ENCODE data around the gene SLC16A9. TPM values are rescaled to one million over a fixed set of nuclear protein-coding genes. Genes with fewer than 3 reads are reported as not detected.

SLC16A9 gene
- total RNA-seq, 2 experiments from 2014 or later, result 1.2 to 1.3 TPM

DNA sequence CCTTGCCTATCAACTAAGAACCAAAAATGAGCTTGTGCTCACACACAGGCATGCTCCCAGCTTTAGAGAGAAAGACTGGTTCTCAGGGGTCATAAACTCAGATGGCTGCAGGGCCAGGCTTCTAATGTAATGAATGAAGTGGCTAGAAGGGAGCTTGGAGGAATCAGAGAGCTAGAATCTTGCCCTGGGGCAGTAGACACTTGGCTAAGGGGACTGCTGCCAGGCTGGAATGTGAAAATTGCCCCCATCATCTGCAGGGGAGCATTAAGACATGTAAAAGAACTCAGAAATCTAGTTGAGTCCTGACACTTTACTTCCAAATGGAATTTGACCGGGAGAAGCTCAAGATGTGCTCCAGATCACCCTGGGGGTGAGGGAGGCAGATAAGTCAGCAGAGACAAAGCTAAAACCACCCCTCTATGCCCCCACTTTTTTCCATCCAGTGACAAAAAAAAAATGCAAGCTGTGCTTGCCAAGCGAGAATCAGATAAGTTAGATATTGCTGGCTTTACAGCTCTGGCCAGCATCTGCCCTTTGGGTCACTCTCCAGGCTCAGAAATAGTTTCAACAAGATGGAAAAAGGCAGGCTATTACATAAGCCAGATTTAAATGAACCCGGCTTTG is 2.3 kb upstream of the SLC16A9 start:
- intact Hi-C loops (cut with micrococcal nuclease), result no loop called here
- POLR2A ChIA-PET, result no interaction called here
- no peak overlapping the region for H3K27ac Mint-ChIP-seq

DNA sequence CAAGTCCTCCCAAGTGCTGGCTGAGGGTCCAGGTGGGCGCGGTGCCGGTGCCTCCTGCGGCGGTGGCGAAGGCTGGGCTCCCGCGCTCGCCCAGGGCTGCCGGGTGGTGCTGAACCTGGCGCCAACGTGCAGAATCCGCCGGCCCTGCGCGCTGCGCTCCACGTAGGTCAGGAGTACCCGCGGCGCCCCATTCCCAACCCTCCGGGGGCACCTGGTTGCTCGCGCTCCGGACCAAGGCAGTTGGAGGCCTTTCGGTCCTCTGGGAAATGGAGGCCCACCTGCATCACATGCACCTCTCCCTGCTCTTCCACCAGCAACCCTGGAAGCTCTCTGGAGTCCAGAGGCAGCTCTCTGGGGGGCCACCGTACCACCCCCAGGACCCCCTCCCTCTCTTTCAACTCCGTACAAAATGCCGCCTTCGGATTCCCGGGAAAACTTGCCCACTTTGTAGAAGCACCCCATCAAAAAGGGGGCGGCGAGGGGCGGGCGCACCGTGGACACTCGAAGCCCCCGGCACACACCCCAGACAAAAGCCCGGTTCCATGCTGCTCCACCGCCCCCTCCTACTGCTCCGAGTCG is 745 bp downstream of the SLC16A9 start:
- Mint-ChIP-seq H3K27ac (no peak overlapping the region), H3K9me3 (no peaks in the 10 kb centered on the region), H3K36me3 (ENCODE audit: low read depth) (no peaks in the 10 kb centered on the region), H3K27me3 (peaks cover 61% of the 10 kb centered on the region), H3K4me1 (ENCODE audit: low read depth) (peaks cover 4% of the 10 kb centered on the region), H3K4me3 (peak overlapping the region; percentile 73)
- intact Hi-C loops (cut with micrococcal nuclease), result no loop called here
- TF ChIP-seq, protein P1, sequence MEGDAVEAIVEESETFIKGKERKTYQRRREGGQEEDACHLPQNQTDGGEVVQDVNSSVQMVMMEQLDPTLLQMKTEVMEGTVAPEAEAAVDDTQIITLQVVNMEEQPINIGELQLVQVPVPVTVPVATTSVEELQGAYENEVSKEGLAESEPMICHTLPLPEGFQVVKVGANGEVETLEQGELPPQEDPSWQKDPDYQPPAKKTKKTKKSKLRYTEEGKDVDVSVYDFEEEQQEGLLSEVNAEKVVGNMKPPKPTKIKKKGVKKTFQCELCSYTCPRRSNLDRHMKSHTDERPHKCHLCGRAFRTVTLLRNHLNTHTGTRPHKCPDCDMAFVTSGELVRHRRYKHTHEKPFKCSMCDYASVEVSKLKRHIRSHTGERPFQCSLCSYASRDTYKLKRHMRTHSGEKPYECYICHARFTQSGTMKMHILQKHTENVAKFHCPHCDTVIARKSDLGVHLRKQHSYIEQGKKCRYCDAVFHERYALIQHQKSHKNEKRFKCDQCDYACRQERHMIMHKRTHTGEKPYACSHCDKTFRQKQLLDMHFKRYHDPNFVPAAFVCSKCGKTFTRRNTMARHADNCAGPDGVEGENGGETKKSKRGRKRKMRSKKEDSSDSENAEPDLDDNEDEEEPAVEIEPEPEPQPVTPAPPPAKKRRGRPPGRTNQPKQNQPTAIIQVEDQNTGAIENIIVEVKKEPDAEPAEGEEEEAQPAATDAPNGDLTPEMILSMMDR (IDR thresholded peaks at IDR 0.05), result no peak
- DNase-seq (peak; percentile 19), ATAC-seq (peak; percentile 34)
- CTCF ChIA-PET, result interaction anchor here (1.2 to 1.7 kb wide), 3 partner anchors 28 to 391 kb away, joined by 3 read pairs; no protein-coding TSS in a partner anchor
- POLR2A ChIA-PET, result interaction anchor here (1.1 to 1.6 kb wide), 2 partner anchors 16 to 197 kb away, joined by 3 to 4 read pairs; no protein-coding TSS in a partner anchor

More for the DNA sequence above, 2.3 kb upstream of the SLC16A9 start:
- CTCF ChIA-PET, result no interaction called here
- Mint-ChIP-seq H3K4me1 (ENCODE audit: low read depth) (peaks cover 4% of the 10 kb centered on the region), H3K27me3 (peaks cover 64% of the 10 kb centered on the region), H3K36me3 (ENCODE audit: low read depth) (no peaks in the 10 kb centered on the region), H3K4me3 (no peak overlapping the region), H3K9me3 (no peaks in the 10 kb centered on the region)
- TF ChIP-seq, protein P1 (IDR thresholded peaks at IDR 0.05), result no peak
- DNase-seq (no peak), ATAC-seq (no peak)

DNA sequence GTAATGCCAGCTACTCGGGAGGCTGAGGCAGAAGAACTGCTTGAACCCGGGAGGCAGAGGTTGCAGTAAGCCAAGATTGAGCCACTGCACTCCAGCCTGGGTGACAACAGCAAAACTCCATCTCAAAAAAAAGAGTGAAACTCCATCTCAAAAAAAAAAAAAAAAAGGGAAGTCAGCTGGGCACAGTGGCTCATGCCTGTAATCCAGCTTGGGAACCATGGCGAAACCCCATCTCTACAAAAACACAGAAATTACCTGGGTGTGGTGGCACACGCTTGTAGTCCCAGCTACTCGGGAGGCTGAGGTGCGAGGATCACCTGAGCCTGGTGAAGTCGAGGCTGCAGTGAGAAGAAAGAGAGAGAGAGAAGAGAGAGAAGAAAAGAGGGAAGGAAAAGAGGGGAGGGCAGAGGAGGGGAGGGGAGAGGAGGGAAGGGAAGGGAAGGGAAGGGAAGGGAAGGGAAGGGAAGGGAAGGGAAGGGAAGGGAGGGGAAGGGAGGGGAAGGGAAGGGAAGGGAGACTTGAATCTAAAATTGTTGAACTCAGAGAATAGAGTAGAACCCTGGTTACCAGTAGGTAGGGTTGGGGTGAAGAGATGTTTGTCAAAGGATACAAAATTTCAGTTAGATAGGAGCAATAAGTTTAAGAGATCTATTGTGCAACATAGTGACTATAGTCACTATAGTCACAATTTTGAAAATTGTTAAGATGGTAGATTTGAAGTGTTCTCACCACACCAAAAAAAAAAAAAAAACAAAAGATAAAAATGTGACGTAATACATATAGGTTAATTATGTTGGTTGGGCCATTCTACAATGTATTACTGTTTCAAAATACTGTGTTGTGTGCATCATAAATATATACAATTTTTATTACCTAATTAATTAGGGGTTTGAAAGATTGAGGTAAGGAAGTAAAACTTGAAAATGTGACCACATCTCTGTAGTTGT is 2.5 kb downstream of the SLC16A9 start:
- intact Hi-C loops (cut with micrococcal nuclease), result no loop called here
- Mint-ChIP-seq H3K4me3 (no peak overlapping the region), H3K4me1 (ENCODE audit: low read depth) (peaks cover 4% of the 10 kb centered on the region), H3K9me3 (no peaks in the 10 kb centered on the region), H3K27ac (no peak overlapping the region), H3K27me3 (peaks cover 49% of the 10 kb centered on the region), H3K36me3 (ENCODE audit: low read depth) (no peaks in the 10 kb centered on the region)
- ATAC-seq (no peak), DNase-seq (no peak)
- TF ChIP-seq, protein P1 (IDR thresholded peaks at IDR 0.05), result no peak
- ChIA-PET POLR2A (no interaction called here), CTCF (no interaction called here)

DNA sequence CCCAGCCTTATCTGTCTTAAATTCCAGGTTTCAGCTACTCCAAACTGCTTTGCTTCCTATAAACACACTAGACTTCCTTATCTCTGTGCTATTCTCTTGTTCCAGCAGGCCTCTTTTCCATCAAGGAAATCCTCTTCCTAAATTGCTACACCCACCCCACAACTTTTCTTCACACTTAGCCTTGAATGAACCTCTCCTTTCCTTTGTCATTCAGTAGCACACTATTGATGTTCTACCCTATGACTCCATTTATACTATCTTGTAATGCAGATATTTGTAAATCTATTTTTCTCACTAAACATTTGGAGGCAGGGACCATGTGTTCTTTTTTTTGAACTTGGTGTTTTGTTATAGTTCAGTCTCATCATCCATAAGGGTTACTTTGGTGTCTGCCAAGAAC is 3.7 kb downstream of the SLC16A9 start:
- peaks cover 4% of the 10 kb centered on the region for H3K4me1 Mint-ChIP-seq (ENCODE audit: low read depth)
- CTCF ChIA-PET, result no interaction called here
- H3K9me3 Mint-ChIP-seq, result no peaks in the 10 kb centered on the region
- ATAC-seq (no peak), DNase-seq (no peak)
- no peak overlapping the region for H3K4me3 Mint-ChIP-seq
- TF ChIP-seq, protein P1 (IDR thresholded peaks at IDR 0.05), result no peak
- H3K36me3 Mint-ChIP-seq (ENCODE audit: low read depth), result no peaks in the 10 kb centered on the region
- POLR2A ChIA-PET, result no interaction called here
- H3K27ac Mint-ChIP-seq, result no peak overlapping the region
- intact Hi-C loops (cut with micrococcal nuclease), result no loop called here
- H3K27me3 Mint-ChIP-seq, result peaks cover 46% of the 10 kb centered on the region

Data from activated CD8-positive, alpha-beta T cell treated with anti-CD3 and anti-CD28 coated beads for 36 hours (primary cell).